ENCODE data around the gene ZFP64. TPM values are rescaled to one million over a fixed set of nuclear protein-coding genes. Genes with fewer than 3 reads are reported as not detected.

The ZFP64 gene
- total RNA-seq, 4 donors from 2014 or later = 7.0 to 15.4 (median 14.2) TPM

DNA sequence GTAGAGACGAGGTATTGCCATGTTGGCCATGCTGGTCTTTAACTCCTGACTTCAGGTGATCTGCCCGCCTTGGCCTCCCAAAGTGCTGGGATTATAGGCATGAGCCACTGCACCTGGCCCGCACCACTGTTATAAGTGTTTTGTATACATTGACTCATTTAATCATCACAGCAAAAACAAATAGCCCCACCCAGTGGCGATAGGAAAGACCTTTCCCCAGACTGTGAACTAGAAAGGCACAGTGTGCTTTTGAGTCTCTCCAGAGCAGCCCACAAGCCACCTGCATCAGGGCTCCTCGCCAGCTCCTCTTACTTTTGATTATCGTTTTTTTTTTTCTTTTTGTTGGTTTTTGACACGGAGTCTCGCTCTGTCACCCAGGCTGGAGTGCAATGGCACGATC lies 27.9 kb upstream of the ZFP64 start:
- peaks cover 0 to 20% (median 0%) of the 10 kb centered on the region in 3 donors for H3K9me3 ChIP-seq

GRCh38 chr20:52217689-52218395 lies 26.3 kb upstream of the ZFP64 start:
- 65 to 68% methylated on average over 2 of the region's 2 CpGs for WGBS, 2 donors (ENCODE audit: low coverage in 1 of 2)
- H3K4me1 ChIP-seq = no peaks in the 10 kb centered on the region
- no peaks in the 10 kb centered on the region for H3K36me3 ChIP-seq
- TF ChIP-seq POLR2AphosphoS5 (IDR thresholded peaks at IDR 0.05) (no peak), EP300 (IDR thresholded peaks at IDR 0.05) (no peak), POLR2A (IDR thresholded peaks at IDR 0.05) (no peak)
- TF ChIP-seq, protein P1, sequence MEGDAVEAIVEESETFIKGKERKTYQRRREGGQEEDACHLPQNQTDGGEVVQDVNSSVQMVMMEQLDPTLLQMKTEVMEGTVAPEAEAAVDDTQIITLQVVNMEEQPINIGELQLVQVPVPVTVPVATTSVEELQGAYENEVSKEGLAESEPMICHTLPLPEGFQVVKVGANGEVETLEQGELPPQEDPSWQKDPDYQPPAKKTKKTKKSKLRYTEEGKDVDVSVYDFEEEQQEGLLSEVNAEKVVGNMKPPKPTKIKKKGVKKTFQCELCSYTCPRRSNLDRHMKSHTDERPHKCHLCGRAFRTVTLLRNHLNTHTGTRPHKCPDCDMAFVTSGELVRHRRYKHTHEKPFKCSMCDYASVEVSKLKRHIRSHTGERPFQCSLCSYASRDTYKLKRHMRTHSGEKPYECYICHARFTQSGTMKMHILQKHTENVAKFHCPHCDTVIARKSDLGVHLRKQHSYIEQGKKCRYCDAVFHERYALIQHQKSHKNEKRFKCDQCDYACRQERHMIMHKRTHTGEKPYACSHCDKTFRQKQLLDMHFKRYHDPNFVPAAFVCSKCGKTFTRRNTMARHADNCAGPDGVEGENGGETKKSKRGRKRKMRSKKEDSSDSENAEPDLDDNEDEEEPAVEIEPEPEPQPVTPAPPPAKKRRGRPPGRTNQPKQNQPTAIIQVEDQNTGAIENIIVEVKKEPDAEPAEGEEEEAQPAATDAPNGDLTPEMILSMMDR (IDR thresholded peaks at IDR 0.05) = no peak
- H3K27me3 ChIP-seq = peaks cover 8% of the 10 kb centered on the region
- no peak overlapping the region for H3K4me3 ChIP-seq
- H3K27ac ChIP-seq = no peak overlapping the region
- ATAC-seq = no peak
- H3K9me3 ChIP-seq = peaks cover 0 to 33% (median 0%) of the 10 kb centered on the region in 3 donors

More for the DNA sequence above, 27.9 kb upstream of the ZFP64 start:
- Histone ChIP-seq H3K27ac (no peak overlapping the region), H3K27me3 (peaks cover 8% of the 10 kb centered on the region), H3K36me3 (no peaks in the 10 kb centered on the region), H3K4me3 (no peak overlapping the region), H3K4me1 (no peaks in the 10 kb centered on the region)
- no peak for ATAC-seq
- 75 to 76% methylated on average over 6 to 9 of the region's 9 CpGs for WGBS, 2 donors (ENCODE audit: low coverage in 1 of 2)
- TF ChIP-seq POLR2AphosphoS5 (IDR thresholded peaks at IDR 0.05) = no peak
- TF ChIP-seq, protein P1 (IDR thresholded peaks at IDR 0.05) = no peak
- TF ChIP-seq POLR2A (IDR thresholded peaks at IDR 0.05) = no peak
- TF ChIP-seq EP300 (IDR thresholded peaks at IDR 0.05) = no peak

DNA sequence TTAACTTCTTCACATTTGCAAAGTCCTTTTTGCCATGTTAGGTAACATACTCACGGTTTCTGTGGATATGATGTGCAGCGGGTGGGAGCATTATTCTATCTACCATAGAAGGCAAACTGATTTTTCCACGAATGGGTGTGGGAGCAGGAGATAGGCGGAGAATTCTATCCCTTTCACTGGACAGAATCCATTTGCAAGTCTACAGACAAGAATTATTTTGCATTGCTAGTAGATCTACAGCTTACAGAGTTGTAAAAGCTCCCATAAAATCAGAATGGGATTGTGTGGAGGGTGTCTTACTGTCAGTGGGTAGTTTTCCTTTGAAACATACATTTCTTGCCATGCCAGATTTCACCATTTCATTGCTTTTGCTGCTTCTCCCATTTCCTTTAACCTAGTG lies 22.4 kb upstream of the ZFP64 start:
- TF ChIP-seq, protein P1 (IDR thresholded peaks at IDR 0.05) = no peak
- TF ChIP-seq POLR2AphosphoS5 (IDR thresholded peaks at IDR 0.05) (no peak), POLR2A (IDR thresholded peaks at IDR 0.05) (no peak), EP300 (IDR thresholded peaks at IDR 0.05) (no peak)
- Histone ChIP-seq H3K27me3 (peaks cover 11% of the 10 kb centered on the region), H3K27ac (no peak overlapping the region), H3K9me3 (peaks cover 0 to 36% (median 0%) of the 10 kb centered on the region in 3 donors), H3K36me3 (no peaks in the 10 kb centered on the region), H3K4me3 (no peak overlapping the region), H3K4me1 (no peaks in the 10 kb centered on the region)
- 80 to 85% methylated on average over 1 to 4 of the region's 4 CpGs for WGBS, 2 donors (ENCODE audit: low coverage in 1 of 2)
- no peak for ATAC-seq

DNA sequence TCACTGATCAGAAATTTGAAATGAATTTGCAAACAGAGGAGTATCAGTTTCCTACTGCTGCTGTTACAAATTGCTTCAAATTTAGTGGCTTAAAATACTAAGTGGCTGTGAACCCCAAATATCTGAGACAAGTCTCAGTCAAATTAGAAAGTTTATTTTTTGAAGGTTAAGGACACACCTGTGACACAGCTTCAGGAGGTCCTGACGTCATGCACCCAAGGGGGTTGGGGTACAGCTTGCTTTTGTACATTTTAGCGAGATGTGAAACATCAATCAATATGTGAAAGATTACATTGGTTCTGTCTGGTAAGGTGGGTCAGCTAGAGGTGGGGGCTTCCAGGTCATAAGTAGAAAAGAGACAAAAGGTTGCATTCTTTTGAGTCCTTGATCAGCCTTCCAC lies 21.4 kb upstream of the ZFP64 start:
- Histone ChIP-seq H3K27me3 (peaks cover 13% of the 10 kb centered on the region), H3K4me1 (no peaks in the 10 kb centered on the region), H3K9me3 (peaks cover 0 to 36% (median 0%) of the 10 kb centered on the region in 3 donors), H3K4me3 (no peak overlapping the region), H3K27ac (no peak overlapping the region), H3K36me3 (no peaks in the 10 kb centered on the region)
- ATAC-seq = no peak
- WGBS, 2 donors (ENCODE audit: low coverage in 1 of 2) = 44% methylated on average over 2 of the region's 2 CpGs
- TF ChIP-seq EP300 (IDR thresholded peaks at IDR 0.05) (no peak), POLR2AphosphoS5 (IDR thresholded peaks at IDR 0.05) (no peak)

DNA sequence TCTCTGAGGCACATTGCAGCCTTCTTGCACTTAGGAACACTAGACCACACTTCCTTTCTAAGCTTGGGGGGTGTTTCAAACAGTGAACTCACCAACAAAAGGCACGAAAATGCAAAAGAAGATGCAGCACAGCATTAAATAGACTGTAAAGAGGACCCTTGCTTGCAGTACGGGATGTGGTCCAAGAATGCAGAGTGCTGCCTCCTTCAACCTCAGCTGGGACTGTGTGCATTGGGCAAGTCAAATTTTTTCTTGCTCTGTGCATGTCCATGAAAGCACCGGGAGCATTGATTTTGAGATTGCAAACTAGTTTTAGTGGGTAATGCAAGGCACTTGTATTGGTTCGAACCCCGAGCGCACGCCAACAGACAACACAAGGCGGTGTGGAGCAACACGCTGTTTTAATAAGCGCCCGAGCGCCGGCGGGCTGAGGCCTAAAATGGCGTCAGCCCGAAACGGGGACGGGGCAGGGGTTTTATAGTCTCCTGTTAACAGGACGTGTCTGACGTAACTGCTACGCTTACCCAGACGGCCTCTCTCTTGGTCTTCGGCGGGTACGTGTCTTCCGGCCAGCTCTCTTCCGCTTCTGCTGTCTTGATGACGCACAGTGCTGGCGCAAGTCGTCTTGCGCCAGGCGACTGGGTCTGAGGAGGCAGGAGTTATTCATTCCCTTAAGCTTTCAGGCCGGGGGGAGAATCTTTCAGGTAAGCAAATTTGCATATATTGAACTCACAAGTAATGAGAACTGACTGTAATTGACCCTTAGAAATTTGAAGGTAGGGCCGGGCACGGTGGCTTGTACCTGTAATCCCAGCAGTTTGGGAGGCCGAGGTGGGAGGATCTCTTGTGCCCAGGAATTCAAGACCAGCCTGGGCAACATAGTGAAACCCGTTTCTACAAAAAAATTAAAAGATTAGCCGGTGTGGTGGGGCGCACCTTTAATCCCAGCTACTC lies 18.7 kb upstream of the ZFP64 start:
- TF ChIP-seq EP300 (IDR thresholded peaks at IDR 0.05) (no peak), POLR2A (IDR thresholded peaks at IDR 0.05) (no peak), POLR2AphosphoS5 (IDR thresholded peaks at IDR 0.05) (no peak)
- TF ChIP-seq, protein P1 (IDR thresholded peaks at IDR 0.05) = no peak
- no peak for ATAC-seq
- Histone ChIP-seq H3K4me1 (no peaks in the 10 kb centered on the region), H3K4me3 (no peak overlapping the region), H3K36me3 (no peaks in the 10 kb centered on the region), H3K9me3 (peaks cover 0 to 26% (median 0%) of the 10 kb centered on the region in 3 donors), H3K27me3 (peaks cover 17% of the 10 kb centered on the region), H3K27ac (no peak overlapping the region)
- WGBS, 2 donors (ENCODE audit: low coverage in 1 of 2) = 95% methylated on average over 27 of the region's 39 CpGs; no CpG with 5 or more reads in 1 of the 2 donors
